Adrenal gland (tissue), 19 donors: ENCODE data around the gene MAGED2. TPM values are rescaled to one million over a fixed set of nuclear protein-coding genes. Genes with fewer than 3 reads are reported as not detected.
"Not testable (repeated sequence)": the region's sequence is repeated elsewhere in the genome, so short reads cannot be mapped to it uniquely, and the experiment has no call there.

Source experiments
- DNase-seq, 7 donors: peaks; one replicate each; pipeline ENCODE4 v3.0.0-alpha.2; 2019 to 2020
- H3K27ac ChIP-seq, 5 donors: fragments of 200-600 bp; sonication (generic) in 4 of 5; 1 replicate in 3 of 5; 2 replicates in 2 of 5; pipeline versions ENCODE4 v1.5.1 to v1.8.0; 2016 to 2020; ENCODE audit warnings: mild to moderate bottlenecking in 1 of 5
- H3K27me3 ChIP-seq: fragments of 200-600 bp; 2 replicates; pipeline ENCODE4 v1.8.0; 2021
- H3K36me3 ChIP-seq, 2 donors: fragments of 200-600 bp; replicated peaks in 1 of 2; 1 replicate in 1 of 2; 2 replicates in 1 of 2; pipeline versions ENCODE4 v1.5.1 to v1.8.0; 2018 to 2022
- H3K4me1 ChIP-seq, 2 donors: fragments of 200-600 bp; replicated peaks in 1 of 2; 1 replicate in 1 of 2; 2 replicates in 1 of 2; pipeline versions ENCODE4 v1.5.1 to v1.8.0; 2018 to 2021
- H3K4me3 ChIP-seq, 4 donors: fragments of 200-600 bp; sonication (generic) in 3 of 4; one replicate each; pipeline ENCODE4 v1.5.1; 2016 to 2018
- H3K9me3 ChIP-seq, 3 donors: fragments of 200-600 bp; sonication (generic) in 1 of 3; replicated peaks in 1 of 3; 1 replicate in 2 of 3; 2 replicates in 1 of 3; pipeline versions ENCODE4 v1.5.1 to v1.8.0; 2016 to 2021
- CTCF ChIP-seq, 6 experiments: fragments of 450-650 bp in 4 of 6; fragments of 200-600 bp in 2 of 6; sonication (generic) in 1 of 6; IDR thresholded peaks; 1 replicate in 5 of 6; 2 replicates in 1 of 6; pipeline versions ENCODE4 v1.5.1 to v1.8.0; 2016 to 2021; ENCODE audit warnings: antibody characterized with exemption in 6 of 6, mild to moderate bottlenecking in 2 of 6, moderate library complexity in 1 of 6
- POLR2A ChIP-seq, 2 donors: fragments of 450-650 bp; IDR thresholded peaks; one replicate each; pipeline ENCODE4 v1.6.1; 2017; ENCODE audit warnings: antibody characterized with exemption in 2 of 2, mild to moderate bottlenecking in 2 of 2, moderate library complexity in 1 of 2
- WGBS, 4 donors: extraction: QIAGEN DNeasy Blood & Tissue Kit in 2 of 4; methylation state at CpG; one replicate each; pipeline versions ENCODE4 v1.1.5 to v1.1.7; 2013 to 2017; 5-methylcytosine and 5-hydroxymethylcytosine counted together
- intact Hi-C, 2 donors: fragments of 100-400 bp; cut with DNase I; formaldehyde crosslinking; loops; one replicate each; pipeline versions ENCODE4 v1.14.1 to v1.15.0; 2022 to 2023
- long read RNA-seq, 10 donors: library from polyadenylated mRNA in 3 of 10; unstranded in 2 of 10; stranded (forward) in 1 of 10; transcript quantifications; one replicate each; pipeline ENCODE4 v2.0.0 and lab custom pipeline, GENCODE V29; 2021 to 2026
- polyA plus RNA-seq, 3 donors: library from polyadenylated mRNA; stranded (reverse); fragments of 200-250 nt in 2 of 3; fragments of 350-450 nt in 1 of 3; fragmentation: Illumina TruSeq in 1 of 3; extraction: RNeasy Lipid Tissue Mini Kit (QIAGEN cat#74804) in 1 of 3; gene quantifications; one replicate each; pipeline ENCODE4 v1.2.3, GENCODE V29; 2013 to 2014
- total RNA-seq, 9 donors: library from RNA; depleted of rRNA in 4 of 9; stranded (reverse); fragments of >200 nt in 4 of 9; fragments of 120-200 nt in 1 of 9; fragmentation: NEBNext Ultra II Directional in 1 of 9; extraction: Animal tissue kit (Norgen Biotek cat#: 25700) in 1 of 9; gene quantifications; one replicate each; pipeline versions ENCODE4 v1.1.0 to v1.2.4, GENCODE V29; 2013 to 2023
- donor health status: healthy with polysubstance abuse.
- donor health status: Bipolar disorder and iron deficiency.
- donor health status: DM: yes; HTN: yes; CAD: no.
- donor health status: DM: no; HTN: no; CAD: no.
- donor health status: DM: no; HTN: no; CAD: no.
- donor health status: DM: yes; HTN: yes; CAD: no.

The MAGED2 gene, protein sequence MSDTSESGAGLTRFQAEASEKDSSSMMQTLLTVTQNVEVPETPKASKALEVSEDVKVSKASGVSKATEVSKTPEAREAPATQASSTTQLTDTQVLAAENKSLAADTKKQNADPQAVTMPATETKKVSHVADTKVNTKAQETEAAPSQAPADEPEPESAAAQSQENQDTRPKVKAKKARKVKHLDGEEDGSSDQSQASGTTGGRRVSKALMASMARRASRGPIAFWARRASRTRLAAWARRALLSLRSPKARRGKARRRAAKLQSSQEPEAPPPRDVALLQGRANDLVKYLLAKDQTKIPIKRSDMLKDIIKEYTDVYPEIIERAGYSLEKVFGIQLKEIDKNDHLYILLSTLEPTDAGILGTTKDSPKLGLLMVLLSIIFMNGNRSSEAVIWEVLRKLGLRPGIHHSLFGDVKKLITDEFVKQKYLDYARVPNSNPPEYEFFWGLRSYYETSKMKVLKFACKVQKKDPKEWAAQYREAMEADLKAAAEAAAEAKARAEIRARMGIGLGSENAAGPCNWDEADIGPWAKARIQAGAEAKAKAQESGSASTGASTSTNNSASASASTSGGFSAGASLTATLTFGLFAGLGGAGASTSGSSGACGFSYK
- total RNA-seq: 100 to 1,000 TPM; 144 to 539 (median 245) TPM
- polyA plus RNA-seq: 100 to 1,000 TPM; 121 to 162 (median 129) TPM
- long read RNA-seq, donor 1, transcript MAGED2-204 (13 exons, 2,048 nt): minor isoform, 12 of 159 reads
- long read RNA-seq, donor 1, transcript MAGED2-206 (13 exons, 2,189 nt): major isoform, 75 of 159 reads
- long read RNA-seq, donor 1, transcript MAGED2-203 (12 exons, 2,066 nt): minor isoform, 8 of 159 reads
- long read RNA-seq, donor 1, partial matches to known transcripts: 63 of 159 reads
- long read RNA-seq, donor 1, other reads (novel, unspliced or antisense): 0 of 159 reads
- long read RNA-seq, donor 2, transcript MAGED2-204 (13 exons, 2,048 nt): minor isoform, 14 of 223 reads
- long read RNA-seq, donor 2, transcript MAGED2-206 (13 exons, 2,189 nt): major isoform, 77 of 223 reads
- long read RNA-seq, donor 2, transcript MAGED2-203 (12 exons, 2,066 nt): minor isoform, 10 of 223 reads
- long read RNA-seq, donor 2, partial matches to known transcripts: 112 of 223 reads
- long read RNA-seq, donor 2, other reads (novel, unspliced or antisense): 7 of 223 reads
- long read RNA-seq, donor 3, transcript MAGED2-204 (13 exons, 2,048 nt): minor isoform, 12 of 109 reads
- long read RNA-seq, donor 3, transcript MAGED2-206 (13 exons, 2,189 nt): major isoform, 51 of 109 reads
- long read RNA-seq, donor 3, transcript MAGED2-203 (12 exons, 2,066 nt): minor isoform, 5 of 109 reads
- long read RNA-seq, donor 3, partial matches to known transcripts: 36 of 109 reads
- long read RNA-seq, donor 3, other reads (novel, unspliced or antisense): 5 of 109 reads
- long read RNA-seq, donor 4, transcript MAGED2-204 (13 exons, 2,048 nt): minor isoform, 31 of 179 reads
- long read RNA-seq, donor 4, transcript MAGED2-206 (13 exons, 2,189 nt): major isoform, 104 of 179 reads
- long read RNA-seq, donor 4, partial matches to known transcripts: 25 of 179 reads
- long read RNA-seq, donor 4, other reads (novel, unspliced or antisense): 14 of 179 reads
- long read RNA-seq, donor 5, transcript MAGED2-206 (13 exons, 2,189 nt): major isoform, 400 of 655 reads
- long read RNA-seq, donor 5, transcript MAGED2-204 (13 exons, 2,048 nt): minor isoform, 73 of 655 reads
- long read RNA-seq, donor 5, transcript MAGED2-203 (12 exons, 2,066 nt): minor isoform, 47 of 655 reads
- long read RNA-seq, donor 5, partial matches to known transcripts: 44 of 655 reads
- long read RNA-seq, donor 5, other reads (novel, unspliced or antisense): 85 of 655 reads
- long read RNA-seq, donor 6, transcript MAGED2-206 (13 exons, 2,189 nt): major isoform, 85 of 154 reads
- long read RNA-seq, donor 6, transcript MAGED2-203 (12 exons, 2,066 nt): minor isoform, 8 of 154 reads
- long read RNA-seq, donor 6, transcript MAGED2-204 (13 exons, 2,048 nt): minor isoform, 25 of 154 reads
- long read RNA-seq, donor 6, partial matches to known transcripts: 21 of 154 reads
- long read RNA-seq, donor 6, other reads (novel, unspliced or antisense): 15 of 154 reads
- long read RNA-seq, donor 7, transcript MAGED2-206 (13 exons, 2,189 nt): major isoform, 39 of 118 reads
- long read RNA-seq, donor 7, transcript MAGED2-204 (13 exons, 2,048 nt): minor isoform, 6 of 118 reads
- long read RNA-seq, donor 7, transcript MAGED2-203 (12 exons, 2,066 nt): minor isoform, 6 of 118 reads
- long read RNA-seq, donor 7, partial matches to known transcripts: 64 of 118 reads
- long read RNA-seq, donor 7, other reads (novel, unspliced or antisense): 0 of 118 reads
- long read RNA-seq, donor 8, transcript MAGED2-206 (13 exons, 2,189 nt): major isoform, 146 of 319 reads
- long read RNA-seq, donor 8, transcript MAGED2-203 (12 exons, 2,066 nt): minor isoform, 13 of 319 reads
- long read RNA-seq, donor 8, transcript MAGED2-204 (13 exons, 2,048 nt): minor isoform, 31 of 319 reads
- long read RNA-seq, donor 8, partial matches to known transcripts: 114 of 319 reads
- long read RNA-seq, donor 8, other reads (novel, unspliced or antisense): 12 of 319 reads
- long read RNA-seq, donor 9, transcript MAGED2-203 (12 exons, 2,066 nt): minor isoform, 8 of 210 reads
- long read RNA-seq, donor 9, transcript MAGED2-206 (13 exons, 2,189 nt): major isoform, 82 of 210 reads
- long read RNA-seq, donor 9, transcript MAGED2-204 (13 exons, 2,048 nt): minor isoform, 14 of 210 reads
- long read RNA-seq, donor 9, partial matches to known transcripts: 94 of 210 reads
- long read RNA-seq, donor 9, other reads (novel, unspliced or antisense): 10 of 210 reads
- long read RNA-seq, donor 10, transcript MAGED2-204 (13 exons, 2,048 nt): minor isoform, 11 of 116 reads
- long read RNA-seq, donor 10, transcript MAGED2-206 (13 exons, 2,189 nt): major isoform, 67 of 116 reads
- long read RNA-seq, donor 10, partial matches to known transcripts: 26 of 116 reads
- long read RNA-seq, donor 10, other reads (novel, unspliced or antisense): 6 of 116 reads

- TF ChIP-seq POLR2A (IDR thresholded peaks at IDR 0.05) (peak; percentile 18 to 40), CTCF (IDR thresholded peaks at IDR 0.05) (no peak)
- peak in 6 of 7 donors; percentile 34 to 64 (median 45) for DNase-seq
- H3K4me1 ChIP-seq: peaks cover 9 to 12% of the 10 kb centered on the region in 2 donors
- H3K27me3 ChIP-seq: no peaks in the 10 kb centered on the region
- H3K27ac ChIP-seq: peak within 1 kb of the TSS in 4 of 5 donors; percentile 57 to 89 (median 76)
- peaks cover 0 to 28% of the 10 kb centered on the region in 2 donors for H3K36me3 ChIP-seq
- peak within 1 kb of the TSS; percentile 24 to 78 (median 60) for H3K4me3 ChIP-seq
- WGBS, 4 donors: 0 to 33% (median 13%) methylated on average over 11 to 17 of the region's 17 CpGs
- H3K9me3 ChIP-seq: no peaks in the 10 kb centered on the region
- intact Hi-C loops: loop anchor here in 1 of 2 donors (10.0 kb wide), 1 partner anchor 163 kb away; no protein-coding TSS in a partner anchor
Measured at GRCh38 chrX:54807524-54808108, at the start of gene MAGED2. MAGED2 (plus strand) TSS chrX:54807745; CDS start chrX:54809332, 1,587 bp downstream.

- no peak for DNase-seq
- TF ChIP-seq CTCF (IDR thresholded peaks at IDR 0.05): no peak
- TF ChIP-seq POLR2A (IDR thresholded peaks at IDR 0.05): no peak
- 67 to 87% (median 79%) methylated on average over 1 to 21 of the region's 21 CpGs for WGBS, 4 donors
- peaks cover 6% of the 10 kb centered on the region for H3K27me3 ChIP-seq
- H3K4me3 ChIP-seq: no peak overlapping the region
- intact Hi-C loops: no loop called here
- H3K9me3 ChIP-seq: no peaks in the 10 kb centered on the region
- H3K36me3 ChIP-seq: no peaks in the 10 kb centered on the region
- H3K4me1 ChIP-seq: no peaks in the 10 kb centered on the region
- H3K27ac ChIP-seq: no peak overlapping the region
Measured at GRCh38 chrX:54758114-54759055, 49.2 kb upstream of the MAGED2 start.

- H3K4me3 ChIP-seq, H3K4me1 ChIP-seq, intact Hi-C loops, H3K9me3 ChIP-seq, H3K27me3 ChIP-seq, H3K36me3 ChIP-seq: not testable (repeated sequence)
- H3K27ac ChIP-seq: peak overlapping the region in 2 of 5 donors; percentile 5 to 40
- 11 to 43% (median 38%) methylated on average over 1 of the region's 2 CpGs; no CpG with 5 or more reads in 1 of the 4 donors for WGBS, 4 donors
- DNase-seq: peak in 4 of 7 donors; percentile 4 to 56 (median 25)
Measured at GRCh38 chrX:54774391-54775094, 33.0 kb upstream of the MAGED2 start.
